Measurements from ENCODE around the gene CIITA. TPM values are rescaled to one million over a fixed set of nuclear protein-coding genes. Genes with fewer than 3 reads are reported as not detected.

CIITA gene
- total RNA-seq, 1 donor from 2014 or later = 4.5 TPM

- no peak for ATAC-seq
Observed at GRCh38 chr16:10880594-10881452, 3.8 kb downstream of the CIITA start.

GRCh38 chr16:10881479-10882030 is 4.6 kb downstream of the CIITA start:
- ATAC-seq = no peak

DNA sequence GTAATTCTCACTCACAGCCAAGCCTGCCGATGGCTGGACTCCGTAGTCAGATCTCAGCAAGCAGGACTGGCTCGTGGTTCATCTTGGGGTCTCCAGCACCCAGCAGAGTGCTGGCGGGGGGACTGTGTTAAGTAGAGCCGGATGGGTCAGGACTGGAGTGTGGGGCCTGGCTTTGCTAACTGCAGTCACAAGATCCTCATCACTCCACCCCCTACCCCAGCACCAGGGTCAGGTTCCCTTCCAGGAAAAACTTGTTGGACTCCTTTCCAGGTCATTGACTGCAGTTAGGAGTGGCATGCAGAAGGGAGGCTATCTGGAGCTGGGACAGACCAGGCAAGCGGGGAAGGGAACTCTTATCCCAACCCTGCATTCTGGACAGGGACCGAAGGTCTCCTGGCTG is 6.0 kb downstream of the CIITA start:
- peak; percentile 37 for ATAC-seq

GRCh38 chr16:10885246-10885645 is 8.2 kb downstream of the CIITA start:
- ATAC-seq = peak; percentile 17

DNA sequence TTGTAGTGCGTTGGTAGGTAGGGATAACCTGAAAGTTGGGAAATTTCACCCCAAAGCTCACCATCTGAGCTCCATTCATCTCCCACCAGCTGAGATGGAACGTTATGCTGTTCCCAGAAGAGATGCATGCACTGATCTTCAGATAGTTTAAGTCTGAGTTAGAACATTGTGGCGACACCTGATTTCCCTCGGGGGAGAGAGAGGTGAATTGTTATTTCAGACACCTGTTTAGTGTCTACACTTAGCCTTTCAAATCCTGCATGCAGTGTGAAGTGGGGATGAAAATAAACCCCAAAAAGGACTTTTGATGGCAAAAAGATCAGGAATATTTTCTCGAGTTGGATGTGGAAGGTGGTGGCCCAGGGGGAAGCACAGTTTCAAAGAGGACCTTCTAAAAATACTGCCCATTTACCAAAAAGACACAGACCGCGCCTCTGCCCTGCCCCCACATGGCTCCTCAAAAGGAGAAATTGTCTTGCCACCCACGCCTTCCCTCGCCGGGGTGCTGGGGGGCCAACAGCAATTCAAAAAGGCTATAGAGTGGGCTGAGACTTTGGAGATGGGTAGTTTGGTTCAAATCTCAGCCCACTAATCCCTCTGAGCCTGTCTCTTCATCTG is 11.4 kb downstream of the CIITA start:
- ATAC-seq = no peak

GRCh38 chr16:10889855-10890254 is 12.9 kb downstream of the CIITA start:
- ATAC-seq = no peak

DNA sequence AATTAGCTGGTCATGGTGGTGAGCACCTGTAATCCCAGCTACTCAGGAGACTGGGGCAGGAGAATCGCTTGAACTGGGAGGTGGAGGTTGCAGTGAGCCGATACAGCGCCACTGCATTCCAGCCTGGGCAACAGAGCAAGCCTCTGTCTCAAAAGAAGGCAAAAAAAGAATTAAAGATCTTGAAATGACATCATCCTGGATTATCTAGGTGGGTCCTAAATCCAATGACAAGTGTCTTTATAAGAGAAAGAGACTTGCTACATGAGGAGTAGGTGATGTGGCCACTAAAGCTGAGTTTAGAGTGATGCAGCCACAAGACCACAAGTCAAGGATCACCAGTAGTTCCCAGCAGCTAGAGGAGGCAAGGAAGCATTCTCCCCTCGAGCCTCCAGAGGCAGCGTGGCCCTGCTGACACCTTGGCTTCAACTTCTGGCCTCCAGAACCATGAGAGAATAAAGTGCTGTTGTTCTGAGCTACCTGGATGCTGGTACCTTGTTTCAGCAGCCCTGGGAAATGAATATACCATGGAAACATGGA is 15.8 kb downstream of the CIITA start:
- ATAC-seq = no peak

GRCh38 chr16:10895053-10895946 is 18.3 kb downstream of the CIITA start:
- ATAC-seq = peak; percentile 51

DNA sequence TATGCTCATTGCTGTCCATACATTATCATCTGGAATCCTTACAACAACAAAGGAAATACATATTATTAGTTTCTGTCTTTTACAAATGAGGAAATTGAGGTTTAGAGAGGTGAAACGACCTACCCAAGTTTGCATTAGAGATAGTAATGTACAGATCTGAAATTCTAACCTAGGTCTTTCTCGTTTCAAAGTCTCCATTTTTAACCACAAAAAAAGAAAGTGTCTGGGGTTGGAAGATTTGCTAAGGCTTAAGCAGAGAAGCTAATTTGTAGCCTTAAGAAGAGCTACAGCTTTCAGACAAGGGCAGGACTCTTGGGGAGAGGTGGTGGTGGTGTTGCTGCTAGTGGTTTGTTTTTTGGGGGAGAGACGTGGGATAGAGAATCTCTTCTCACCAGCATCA is 19.2 kb downstream of the CIITA start:
- no peak for ATAC-seq

DNA sequence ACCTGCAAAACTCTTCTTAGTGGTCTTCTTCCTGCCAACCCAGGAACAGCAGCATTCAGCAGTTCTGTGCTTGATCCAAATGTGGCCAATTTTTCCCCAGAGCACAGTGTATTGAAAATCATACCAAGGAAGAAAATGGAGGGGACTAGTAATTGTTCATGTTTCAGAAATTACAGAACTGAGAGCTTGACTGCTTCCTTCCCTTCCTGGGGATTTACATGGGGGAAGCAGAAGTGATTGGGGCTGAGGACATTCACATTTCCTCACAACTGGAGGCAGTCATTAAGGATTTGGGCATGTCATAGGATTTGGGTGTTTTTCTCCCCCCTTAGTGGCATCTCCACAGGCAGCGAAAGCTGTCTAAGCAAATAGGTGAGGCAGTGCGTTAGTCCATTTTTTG is 19.7 kb downstream of the CIITA start:
- ATAC-seq = no peak

DNA sequence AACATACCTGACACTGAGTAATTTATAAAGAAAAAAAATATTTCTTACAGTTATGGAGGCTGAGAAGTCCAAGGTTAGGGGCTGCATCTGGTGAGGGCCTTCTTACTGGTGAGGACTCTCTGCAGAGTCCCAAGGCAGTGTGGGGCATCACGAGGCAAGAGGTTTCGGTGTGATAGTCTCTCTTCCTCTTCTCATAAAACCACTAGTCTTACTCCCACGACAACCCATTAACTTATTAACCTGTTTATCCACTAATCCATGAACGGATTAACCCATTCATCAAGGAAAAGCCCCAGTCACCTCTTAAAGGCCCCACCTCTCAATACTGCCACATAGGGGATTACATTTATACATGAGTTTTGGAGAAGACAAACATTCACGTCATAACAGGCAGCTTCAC is 20.1 kb downstream of the CIITA start:
- ATAC-seq = no peak

- no peak for ATAC-seq
Observed at GRCh38 chr16:10902999-10903398, 26.0 kb downstream of the CIITA start.

GRCh38 chr16:10906482-10906881 is 29.5 kb downstream of the CIITA start:
- no peak for ATAC-seq

- ATAC-seq = no peak
Observed at GRCh38 chr16:10906914-10907756, 30.1 kb downstream of the CIITA start.

DNA sequence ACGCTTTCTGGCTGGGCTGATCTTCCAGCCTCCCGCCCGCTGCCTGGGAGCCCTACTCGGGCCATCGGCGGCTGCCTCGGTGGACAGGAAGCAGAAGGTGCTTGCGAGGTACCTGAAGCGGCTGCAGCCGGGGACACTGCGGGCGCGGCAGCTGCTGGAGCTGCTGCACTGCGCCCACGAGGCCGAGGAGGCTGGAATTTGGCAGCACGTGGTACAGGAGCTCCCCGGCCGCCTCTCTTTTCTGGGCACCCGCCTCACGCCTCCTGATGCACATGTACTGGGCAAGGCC is 30.7 kb downstream of the CIITA start:
- no peak for ATAC-seq

DNA sequence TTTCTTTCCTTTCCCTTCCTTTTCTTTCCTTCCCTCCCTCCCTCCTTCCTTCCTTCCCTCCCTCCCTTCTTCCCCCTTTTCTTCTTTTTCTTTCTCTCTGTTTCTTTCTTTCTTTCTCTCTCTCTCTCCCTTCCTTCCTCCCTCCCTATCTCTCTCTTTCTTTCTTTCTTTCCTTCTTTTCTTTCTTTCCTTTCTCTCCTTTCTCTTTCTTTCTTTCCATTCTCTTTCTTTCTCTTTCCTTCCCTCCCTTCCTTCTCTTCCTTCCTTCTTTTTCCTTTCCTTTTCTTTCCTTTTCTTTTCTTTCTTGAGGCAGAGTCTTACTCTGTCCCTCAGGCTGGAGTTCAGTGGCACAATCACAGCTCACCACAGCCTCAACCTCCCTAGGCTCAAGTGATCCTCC is 34.3 kb downstream of the CIITA start:
- ATAC-seq = no peak

DNA sequence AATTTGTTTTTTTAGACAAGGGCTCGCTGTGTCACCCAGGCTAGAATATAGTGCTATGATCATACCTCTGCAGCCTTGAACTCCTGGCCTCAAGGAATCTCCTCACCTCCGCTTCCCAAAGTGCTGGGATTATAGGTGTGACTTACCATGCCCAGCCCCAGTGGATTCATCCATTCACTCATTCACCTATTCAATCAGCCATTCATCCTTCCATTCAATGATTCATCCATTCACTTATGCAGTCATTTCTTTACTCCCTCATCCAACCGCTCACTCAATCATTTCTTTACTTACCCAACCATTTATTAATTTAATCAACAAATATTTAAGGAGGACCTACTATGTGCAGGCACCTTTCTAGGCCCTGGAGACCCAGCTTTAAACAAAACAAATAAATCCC is 39.5 kb downstream of the CIITA start:
- ATAC-seq = no peak

DNA sequence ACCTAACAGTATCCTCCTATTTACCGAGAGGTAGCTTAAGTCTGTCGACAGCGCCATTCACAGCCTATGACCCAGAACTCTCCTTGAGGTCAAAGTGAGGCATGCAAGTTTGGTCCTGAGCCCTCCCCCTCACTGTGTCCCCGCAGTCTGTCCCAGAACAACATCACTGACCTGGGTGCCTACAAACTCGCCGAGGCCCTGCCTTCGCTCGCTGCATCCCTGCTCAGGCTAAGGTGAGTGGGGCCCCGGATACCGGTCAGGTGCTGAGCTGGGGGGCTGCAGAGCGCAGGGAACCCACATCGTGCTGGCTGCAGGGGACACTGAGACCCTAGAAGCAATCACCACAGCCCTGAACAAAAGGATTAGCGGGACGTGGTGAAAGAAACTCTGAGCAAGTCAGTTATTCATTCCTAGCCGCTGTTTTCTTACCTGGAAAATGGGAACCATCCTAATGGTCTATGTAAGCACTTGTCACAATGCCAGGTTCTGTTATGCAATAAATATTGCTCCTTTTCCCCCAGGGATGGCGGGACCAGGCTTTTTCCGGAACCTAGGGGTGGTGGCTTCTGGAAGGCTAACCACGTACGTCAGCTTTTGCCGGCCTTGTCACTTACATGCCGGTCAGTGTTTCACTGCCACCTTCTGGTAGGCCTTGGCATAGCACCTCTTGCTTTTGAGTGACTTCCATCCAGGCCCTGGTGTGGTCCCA is 41.4 kb downstream of the CIITA start:
- peak; percentile 90 for ATAC-seq

DNA sequence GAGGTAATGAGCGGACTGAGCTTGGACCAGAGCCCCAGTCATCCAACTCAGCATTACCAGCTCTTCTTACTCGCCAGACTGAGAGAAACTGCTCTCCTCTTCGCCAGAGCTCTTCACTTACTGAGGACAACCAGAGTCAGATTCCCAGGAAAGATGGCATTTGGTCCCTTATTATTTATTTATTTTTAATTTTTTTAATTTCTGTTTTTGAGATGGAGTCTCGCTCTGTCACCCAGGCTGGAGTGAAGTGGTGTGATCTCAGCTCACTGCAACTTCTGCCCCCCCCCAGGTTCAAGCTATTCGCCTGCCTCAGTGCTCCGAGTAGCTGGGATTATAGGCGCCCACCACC is 42.0 kb downstream of the CIITA start:
- no peak for ATAC-seq

GRCh38 chr16:10920726-10921427 is 43.9 kb downstream of the CIITA start:
- ATAC-seq = no peak

Data from esophagus mucosa (tissue), 1 donor.